RWPE1 (cell line): Measurements from ENCODE around the gene PEAK1.
"Not testable (repeated sequence)": the region's sequence is repeated elsewhere in the genome, so short reads cannot be mapped to it uniquely, and the experiment has no call there.

ENCODE experiments used
- CTCF ChIA-PET: fragments of 350-600 bp; sonication (Branson Sonifier 250); formaldehyde crosslinking; extraction: SDS; loops from one replicate; lab custom pipeline; 2021; lab: Yijun Ruan, JAX
- POLR2A ChIA-PET: fragments of 400-600 bp; formaldehyde crosslinking; extraction: SDS; loops from one replicate; lab custom pipeline; 2020; ENCODE audit warnings: antibody characterized with exemption; ENCODE audit not compliant: low non-redundant PET; lab: Yijun Ruan, JAX
- DNase-seq: peaks from one replicate; pipeline ENCODE4 v3.0.0; 2012; ENCODE audit warnings: low spot score
- H3K27ac ChIP-seq: fragments of 450-650 bp; 2 replicates; pipeline ENCODE4 v1.5.1; 2017
- CTCF ChIP-seq: fragments of 450-650 bp; conservative IDR thresholded peaks from 2 replicates; pipeline ENCODE4 v1.5.1; 2017; ENCODE audit warnings: low read depth, mild to moderate bottlenecking

Gene PEAK1

GRCh38 chr15:77181305-77182074 lies 238.4 kb downstream of the PEAK1 start:
- no peak for DNase-seq
- CTCF ChIA-PET: interaction anchor here (0.6 kb wide), 1 partner anchor 46 kb away, joined by 7 read pairs; no protein-coding TSS in a partner anchor
- no peak overlapping the region for H3K27ac ChIP-seq
- no peak for TF ChIP-seq CTCF
- POLR2A ChIA-PET: no interaction called here

GRCh38 chr15:77180757-77181156 lies 239.1 kb downstream of the PEAK1 start:
- no peak for DNase-seq
- POLR2A ChIA-PET: no interaction called here
- no peak overlapping the region for H3K27ac ChIP-seq
- CTCF ChIA-PET: no interaction called here
- TF ChIP-seq CTCF: no peak

GRCh38 chr15:77180270-77180669 lies 239.6 kb downstream of the PEAK1 start:
- no peak for TF ChIP-seq CTCF
- no peak overlapping the region for H3K27ac ChIP-seq
- ChIA-PET POLR2A (no interaction called here), CTCF (no interaction called here)
- DNase-seq: no peak

GRCh38 chr15:77179541-77179998 lies 240.3 kb downstream of the PEAK1 start:
- H3K27ac ChIP-seq: no peak overlapping the region
- ChIA-PET CTCF (interaction anchor here (0.7 kb wide), 1 partner anchor 413 kb away, joined by 3 read pairs; no protein-coding TSS in a partner anchor), POLR2A (no interaction called here)
- DNase-seq: no peak
- no peak for TF ChIP-seq CTCF

- CTCF ChIA-PET: interaction anchor here (0.7 kb wide), 1 partner anchor 132 kb away, joined by 3 read pairs; no protein-coding TSS in a partner anchor
- POLR2A ChIA-PET: no interaction called here
- no peak for TF ChIP-seq CTCF
- DNase-seq: no peak
- H3K27ac ChIP-seq: no peak overlapping the region
Observed at GRCh38 chr15:77178411-77178810, 241.5 kb downstream of the PEAK1 start.

GRCh38 chr15:77176148-77176547 lies 243.8 kb downstream of the PEAK1 start:
- DNase-seq, POLR2A ChIA-PET, H3K27ac ChIP-seq: not testable (repeated sequence)
- CTCF ChIA-PET: interaction anchor here (0.5 to 0.7 kb wide), 2 partner anchors 11 to 117 kb away, joined by 3 read pairs; no protein-coding TSS in a partner anchor

- DNase-seq: no peak
- TF ChIP-seq CTCF: no peak
- CTCF ChIA-PET: interaction anchor here (0.6 to 1.3 kb wide), 2 partner anchors 14 to 173 kb away, joined by 3 read pairs; no protein-coding TSS in a partner anchor
- H3K27ac ChIP-seq: no peak overlapping the region
- POLR2A ChIA-PET: no interaction called here
Observed at GRCh38 chr15:77173487-77173886, 246.4 kb downstream of the PEAK1 start.
